Stomach (tissue), 9 donors: ENCODE results near the gene SRPRB. TPM values are rescaled to one million over a fixed set of nuclear protein-coding genes. Genes with fewer than 3 reads are reported as not detected.

ENCODE experiments used
- DNase-seq, 2 donors: peaks; one replicate each; pipeline versions ENCODE4 v3.0.0 to v3.0.0-alpha.2; 2013 to 2019
- H3K27ac ChIP-seq, 5 donors: fragments of 200-600 bp in 4 of 5; sonication (generic) in 4 of 5; one replicate each; pipeline ENCODE4 v1.5.1; 2013 to 2019; ENCODE audit warnings: mild to moderate bottlenecking in 1 of 5, moderate library complexity in 1 of 5
- H3K27me3 ChIP-seq, 3 donors: fragments of 200-600 bp; sonication (generic); one replicate each; pipeline ENCODE4 v1.5.1; 2017 to 2019; ENCODE audit warnings: mixed run types in 1 of 3
- H3K36me3 ChIP-seq, 4 donors: fragments of 200-600 bp; sonication (generic); 1 replicate in 3 of 4; 2 replicates in 1 of 4; pipeline ENCODE4 v1.5.1; 2016 to 2019
- H3K4me1 ChIP-seq, 4 donors: fragments of 200-600 bp; sonication (generic); one replicate each; pipeline ENCODE4 v1.5.1; 2016 to 2019
- H3K4me3 ChIP-seq, 4 donors: fragments of 200-600 bp; sonication (generic) in 3 of 4; one replicate each; pipeline ENCODE4 v1.5.1; 2016 to 2019; ENCODE audit warnings: mild to moderate bottlenecking in 1 of 4
- H3K9me3 ChIP-seq, 4 donors: fragments of 200-600 bp; sonication (generic); one replicate each; pipeline ENCODE4 v1.5.1; 2016 to 2019
- EP300 ChIP-seq: sonication (generic); formaldehyde crosslinking; IDR thresholded peaks from one replicate; pipeline ENCODE4 v1.6.1; 2017; ENCODE audit warnings: antibody characterized with exemption
- POLR2A ChIP-seq, 4 donors: fragments of 450-650 bp; IDR thresholded peaks; one replicate each; pipeline ENCODE4 v1.6.1; 2016; ENCODE audit warnings: antibody characterized with exemption in 4 of 4, control low read depth in 2 of 4, mild to moderate bottlenecking in 1 of 4, moderate library complexity in 1 of 4
- POLR2AphosphoS5 ChIP-seq, 3 donors: sonication (generic); formaldehyde crosslinking; IDR thresholded peaks; one replicate each; pipeline ENCODE4 v1.6.1; 2016; ENCODE audit warnings: antibody characterized with exemption in 3 of 3
- WGBS, 5 donors: extraction: QIAGEN DNeasy Blood & Tissue Kit in 3 of 5; methylation state at CpG; one replicate each; pipeline versions ENCODE4 v1.1.5 to v1.1.7; 2013 to 2018; 5-methylcytosine and 5-hydroxymethylcytosine counted together
- intact Hi-C: fragments of 100-400 bp; cut with DNase I; formaldehyde crosslinking; loops from one replicate; pipeline ENCODE4 v1.15.1; 2023; ENCODE audit warnings: low total_unique reads
- polyA plus RNA-seq, 3 donors: library from polyadenylated mRNA; stranded (reverse); fragments of 200-250 nt; gene quantifications; one replicate each; pipeline ENCODE4 v1.2.3, GENCODE V29; 2013
- total RNA-seq, 5 donors: library from RNA; depleted of rRNA; stranded (reverse); fragments of >200 nt; gene quantifications; one replicate each; pipeline versions ENCODE4 v1.1.0 to v1.2.3, GENCODE V29; 2014 to 2016
- TF ChIP-seq, protein P1 (sequence below), 7 experiments: fragments of 450-650 bp in 4 of 7; fragments of 200-600 bp in 3 of 7; sonication (generic) in 3 of 7; IDR thresholded peaks; one replicate each; pipeline ENCODE4 v1.5.1; 2016 to 2019; ENCODE audit warnings: antibody characterized with exemption in 7 of 7, control low read depth in 2 of 7, mild to moderate bottlenecking in 1 of 7
- donor health status: healthy with polysubstance abuse.
- donor health status: Bipolar disorder and iron deficiency.
- donor health status: healthy.

Gene SRPRB
- total and polyA plus RNA-seq, 8 donors, result 5.3 to 54.9 (median 18.2) TPM

DNA sequence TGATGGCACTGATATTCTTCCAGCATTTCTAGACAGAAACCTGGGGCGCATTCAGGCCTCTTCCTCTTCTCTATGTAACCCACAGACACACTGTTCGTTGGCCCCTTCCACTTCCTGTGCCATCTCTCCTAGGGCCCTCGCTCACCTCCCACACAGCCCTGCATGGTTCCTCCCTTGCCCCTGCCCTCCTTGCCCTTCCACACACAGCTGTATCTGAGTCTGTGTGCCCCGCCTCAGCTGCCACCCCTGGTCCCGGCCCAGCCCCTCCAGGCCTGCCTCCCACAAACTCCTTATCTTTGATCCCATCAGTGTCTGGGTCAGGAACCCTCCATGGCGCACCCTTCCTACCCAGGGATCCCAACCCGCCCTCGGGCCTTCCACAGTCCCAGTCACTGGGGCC is 52.2 kb downstream of the SRPRB start:
- H3K27me3 ChIP-seq, result no peaks in the 10 kb centered on the region
- peaks cover 0 to 6% (median 2%) of the 10 kb centered on the region in 4 donors for H3K4me1 ChIP-seq
- no peaks in the 10 kb centered on the region for H3K36me3 ChIP-seq
- DNase-seq, result no peak
- WGBS, 5 donors, result 84 to 89% (median 86%) methylated on average over 8 of the region's 8 CpGs
- no peaks in the 10 kb centered on the region for H3K9me3 ChIP-seq
- TF ChIP-seq EP300 (no peak), POLR2AphosphoS5 (IDR thresholded peaks at IDR 0.05) (no peak), POLR2A (IDR thresholded peaks at IDR 0.05) (no peak)
- TF ChIP-seq, protein P1, sequence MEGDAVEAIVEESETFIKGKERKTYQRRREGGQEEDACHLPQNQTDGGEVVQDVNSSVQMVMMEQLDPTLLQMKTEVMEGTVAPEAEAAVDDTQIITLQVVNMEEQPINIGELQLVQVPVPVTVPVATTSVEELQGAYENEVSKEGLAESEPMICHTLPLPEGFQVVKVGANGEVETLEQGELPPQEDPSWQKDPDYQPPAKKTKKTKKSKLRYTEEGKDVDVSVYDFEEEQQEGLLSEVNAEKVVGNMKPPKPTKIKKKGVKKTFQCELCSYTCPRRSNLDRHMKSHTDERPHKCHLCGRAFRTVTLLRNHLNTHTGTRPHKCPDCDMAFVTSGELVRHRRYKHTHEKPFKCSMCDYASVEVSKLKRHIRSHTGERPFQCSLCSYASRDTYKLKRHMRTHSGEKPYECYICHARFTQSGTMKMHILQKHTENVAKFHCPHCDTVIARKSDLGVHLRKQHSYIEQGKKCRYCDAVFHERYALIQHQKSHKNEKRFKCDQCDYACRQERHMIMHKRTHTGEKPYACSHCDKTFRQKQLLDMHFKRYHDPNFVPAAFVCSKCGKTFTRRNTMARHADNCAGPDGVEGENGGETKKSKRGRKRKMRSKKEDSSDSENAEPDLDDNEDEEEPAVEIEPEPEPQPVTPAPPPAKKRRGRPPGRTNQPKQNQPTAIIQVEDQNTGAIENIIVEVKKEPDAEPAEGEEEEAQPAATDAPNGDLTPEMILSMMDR (IDR thresholded peaks at IDR 0.05), result no peak
- no peak overlapping the region for H3K4me3 ChIP-seq
- H3K27ac ChIP-seq, result no peak overlapping the region
- intact Hi-C loops, result no loop called here

GRCh38 chr3:133859381-133860234 is 54.0 kb downstream of the SRPRB start:
- WGBS, 5 donors, result 75 to 87% (median 85%) methylated on average over 12 of the region's 12 CpGs
- Histone ChIP-seq H3K4me1 (peaks cover 0 to 4% (median 0%) of the 10 kb centered on the region in 4 donors), H3K4me3 (no peak overlapping the region), H3K9me3 (no peaks in the 10 kb centered on the region), H3K36me3 (no peaks in the 10 kb centered on the region), H3K27ac (no peak overlapping the region), H3K27me3 (no peaks in the 10 kb centered on the region)
- no peak for DNase-seq
- TF ChIP-seq EP300 (no peak), POLR2AphosphoS5 (IDR thresholded peaks at IDR 0.05) (no peak), POLR2A (IDR thresholded peaks at IDR 0.05) (no peak)
- TF ChIP-seq, protein P1 (IDR thresholded peaks at IDR 0.05), result no peak
- intact Hi-C loops, result no loop called here

GRCh38 chr3:133860519-133860918 is 54.9 kb downstream of the SRPRB start:
- H3K36me3 ChIP-seq, result no peaks in the 10 kb centered on the region
- no peak overlapping the region for H3K27ac ChIP-seq
- TF ChIP-seq EP300 (no peak), POLR2A (IDR thresholded peaks at IDR 0.05) (no peak), POLR2AphosphoS5 (IDR thresholded peaks at IDR 0.05) (no peak)
- TF ChIP-seq, protein P1 (IDR thresholded peaks at IDR 0.05), result no peak
- H3K4me1 ChIP-seq, result peaks cover 0 to 4% (median 0%) of the 10 kb centered on the region in 4 donors
- no peaks in the 10 kb centered on the region for H3K9me3 ChIP-seq
- no peaks in the 10 kb centered on the region for H3K27me3 ChIP-seq
- no peak for DNase-seq
- H3K4me3 ChIP-seq, result no peak overlapping the region
- intact Hi-C loops, result no loop called here
- WGBS, 5 donors, result 87 to 96% (median 91%) methylated on average over 4 to 5 of the region's 5 CpGs

DNA sequence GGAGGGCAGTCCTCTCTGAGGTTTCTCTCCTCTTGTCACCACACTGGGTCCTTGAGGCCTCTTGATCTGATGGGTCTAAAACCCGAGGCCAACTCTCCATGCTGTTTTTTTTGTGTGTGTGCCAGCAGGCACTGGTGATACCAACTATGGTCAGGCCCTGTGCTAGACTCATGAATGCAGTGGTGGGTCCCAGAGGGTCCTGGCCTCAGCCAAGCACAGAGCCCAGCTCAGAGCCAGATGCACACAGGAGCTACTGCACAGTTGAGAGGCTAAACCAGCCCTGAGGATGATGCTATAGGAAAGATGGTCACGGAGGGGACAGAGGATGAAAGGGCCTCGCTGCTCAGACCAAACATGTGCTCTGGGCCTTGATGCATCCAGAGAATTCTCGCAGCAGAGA is 56.5 kb downstream of the SRPRB start:
- Histone ChIP-seq H3K27me3 (no peaks in the 10 kb centered on the region), H3K36me3 (no peaks in the 10 kb centered on the region), H3K9me3 (no peaks in the 10 kb centered on the region), H3K27ac (no peak overlapping the region), H3K4me1 (peaks cover 0 to 4% (median 0%) of the 10 kb centered on the region in 4 donors), H3K4me3 (no peak overlapping the region)
- WGBS, 5 donors, result 80 to 91% (median 85%) methylated on average over 4 of the region's 4 CpGs
- TF ChIP-seq POLR2AphosphoS5 (IDR thresholded peaks at IDR 0.05) (no peak), POLR2A (IDR thresholded peaks at IDR 0.05) (no peak), EP300 (no peak)
- TF ChIP-seq, protein P1 (IDR thresholded peaks at IDR 0.05), result no peak
- intact Hi-C loops, result no loop called here
- no peak for DNase-seq
